Suppressor macrophage treated with lipopolysaccharide for 4 hours (primary cell): ENCODE data around the gene DHCR24.
"Not testable (repeated sequence)": the region's sequence is repeated elsewhere in the genome, so short reads cannot be mapped to it uniquely, and the experiment has no call there.

Experiments
- DNase-seq: peaks from one replicate; pipeline ENCODE4 v3.0.0-alpha.2; 2020

Gene DHCR24, protein sequence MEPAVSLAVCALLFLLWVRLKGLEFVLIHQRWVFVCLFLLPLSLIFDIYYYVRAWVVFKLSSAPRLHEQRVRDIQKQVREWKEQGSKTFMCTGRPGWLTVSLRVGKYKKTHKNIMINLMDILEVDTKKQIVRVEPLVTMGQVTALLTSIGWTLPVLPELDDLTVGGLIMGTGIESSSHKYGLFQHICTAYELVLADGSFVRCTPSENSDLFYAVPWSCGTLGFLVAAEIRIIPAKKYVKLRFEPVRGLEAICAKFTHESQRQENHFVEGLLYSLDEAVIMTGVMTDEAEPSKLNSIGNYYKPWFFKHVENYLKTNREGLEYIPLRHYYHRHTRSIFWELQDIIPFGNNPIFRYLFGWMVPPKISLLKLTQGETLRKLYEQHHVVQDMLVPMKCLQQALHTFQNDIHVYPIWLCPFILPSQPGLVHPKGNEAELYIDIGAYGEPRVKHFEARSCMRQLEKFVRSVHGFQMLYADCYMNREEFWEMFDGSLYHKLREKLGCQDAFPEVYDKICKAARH

DNA sequence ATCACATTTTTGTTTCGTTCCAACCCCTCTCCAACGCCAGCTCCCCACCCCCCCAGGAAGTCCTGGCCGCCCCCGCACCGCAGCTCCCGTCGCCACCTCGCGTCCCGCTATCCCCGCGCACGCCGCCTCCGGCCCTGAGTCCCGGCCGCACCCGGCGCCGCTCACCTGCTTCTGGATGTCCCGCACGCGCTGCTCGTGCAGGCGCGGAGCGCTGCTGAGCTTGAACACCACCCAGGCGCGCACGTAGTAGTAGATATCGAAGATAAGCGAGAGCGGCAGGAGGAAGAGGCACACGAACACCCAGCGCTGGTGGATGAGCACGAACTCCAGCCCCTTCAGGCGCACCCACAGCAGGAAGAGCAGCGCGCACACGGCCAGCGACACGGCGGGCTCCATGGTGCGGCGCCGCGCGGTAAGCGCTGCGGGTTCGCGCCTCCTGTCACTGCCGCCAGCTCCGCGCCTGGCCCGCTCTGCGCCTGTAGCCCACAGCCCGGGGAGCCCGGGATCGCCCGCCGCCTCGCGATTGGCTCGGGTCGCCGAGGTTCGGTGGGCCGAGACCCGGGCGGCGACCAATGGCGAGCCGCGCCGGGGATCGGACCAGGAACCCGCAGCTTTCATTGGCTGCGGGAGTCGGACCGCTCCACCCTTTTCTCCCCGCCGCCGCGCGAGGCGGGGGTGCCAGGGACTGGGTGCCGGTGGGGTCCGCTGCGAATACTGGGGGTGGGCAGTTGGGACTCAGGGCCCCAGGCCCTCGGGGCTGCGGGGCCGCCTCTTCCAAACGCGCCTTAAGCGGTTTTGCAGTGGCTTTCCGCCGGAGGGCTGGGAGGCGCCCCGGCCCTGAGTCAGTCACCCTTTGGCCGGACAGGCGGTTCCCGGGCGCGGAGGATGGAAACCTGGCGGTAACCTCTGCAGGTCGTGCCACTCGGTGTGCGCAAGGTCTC lies at the start of gene DHCR24:
Gene DHCR24 (minus strand): TSS at position 472 of the 941 bp plus-strand sequence. CDS start 76 bp downstream, at position 396.
- peak; percentile 90 for DNase-seq

DNA sequence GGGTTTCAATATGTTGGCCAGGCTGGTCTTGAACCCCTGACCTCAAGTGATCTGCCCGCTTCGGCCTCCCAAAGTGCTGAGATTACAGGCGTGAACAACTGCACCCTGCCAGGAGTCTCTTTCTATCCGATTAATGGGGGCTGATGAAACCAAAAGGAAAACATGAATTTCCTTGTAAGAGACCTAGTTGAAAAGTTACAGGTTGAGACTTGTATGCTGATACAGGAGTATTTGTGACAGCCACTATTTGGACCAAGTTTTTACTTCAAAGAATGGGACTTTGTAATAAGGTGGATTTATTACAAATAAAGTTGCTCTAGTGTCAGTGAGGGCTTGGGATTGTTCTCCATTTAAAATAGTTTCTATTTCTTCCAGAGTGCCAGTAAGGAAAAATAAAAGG lies 49.8 kb upstream of the DHCR24 start:
- DNase-seq = no peak

DNA sequence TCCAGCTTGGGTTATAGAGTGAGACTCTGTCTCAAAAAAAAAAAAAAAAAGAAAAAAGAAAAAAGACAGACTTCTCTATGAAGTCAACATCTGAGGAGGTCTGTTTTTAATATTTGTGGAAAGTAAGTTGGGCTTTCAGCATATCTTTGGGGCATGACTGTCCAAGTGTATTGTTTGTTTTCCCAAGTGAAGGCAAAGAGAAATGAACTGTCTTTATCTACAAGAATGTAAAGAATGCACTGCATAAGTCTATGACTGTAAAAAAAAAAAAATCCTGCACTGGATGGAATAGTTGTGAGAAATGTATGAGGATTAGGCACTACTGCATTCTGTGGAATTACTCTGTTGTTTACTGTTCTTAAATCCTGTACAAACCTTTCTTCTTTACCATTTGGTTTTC lies 47.9 kb upstream of the DHCR24 start:
- no peak for DNase-seq

- DNase-seq = not testable (repeated sequence)
Observed at GRCh38 chr1:54934081-54934480, 47.1 kb upstream of the DHCR24 start.

DNA sequence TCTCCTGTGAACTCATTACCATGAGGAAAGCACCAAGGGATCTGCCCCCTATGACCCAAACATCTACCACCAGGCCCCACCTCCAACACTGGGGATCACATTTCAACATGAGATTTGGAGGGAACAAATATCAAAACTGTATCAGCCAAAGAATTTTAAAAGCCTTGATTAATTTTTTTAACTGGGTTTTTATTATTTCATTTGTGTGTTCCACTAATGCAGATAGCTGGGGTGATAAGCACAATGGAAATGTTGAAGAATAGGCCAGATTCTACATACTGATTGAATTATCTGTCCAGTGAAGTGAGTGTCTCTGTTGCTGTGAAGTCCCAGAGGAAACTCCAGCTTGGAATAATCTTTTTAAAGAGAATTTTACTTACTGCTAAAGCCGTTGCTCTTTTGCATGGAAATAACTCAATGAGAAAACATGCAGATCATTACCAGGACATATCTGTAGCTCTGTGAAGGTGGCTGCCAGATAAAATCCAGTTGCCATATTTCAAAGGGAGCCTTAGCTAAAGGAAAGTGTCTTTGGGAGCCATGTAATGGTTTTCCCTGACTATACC lies 44.4 kb upstream of the DHCR24 start:
- DNase-seq = no peak

DNA sequence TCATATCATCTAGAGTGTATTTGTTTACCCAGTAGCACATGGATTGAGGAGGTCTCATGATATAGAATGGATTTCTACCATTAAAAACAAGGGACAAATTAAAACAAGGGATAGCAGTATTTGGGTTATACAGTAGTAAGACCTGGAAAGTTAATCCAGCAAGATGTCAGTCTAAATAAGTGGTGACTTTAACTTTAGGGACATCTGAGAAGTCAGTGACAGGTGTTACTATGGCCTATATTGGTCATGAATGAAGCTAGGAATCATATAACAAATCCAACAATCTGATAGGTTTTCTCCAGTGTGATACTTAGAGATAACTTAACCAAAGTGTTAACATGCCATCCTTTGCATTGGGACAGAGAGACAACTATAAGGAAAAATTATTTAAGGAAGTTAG lies 42.7 kb upstream of the DHCR24 start:
- DNase-seq = no peak

GRCh38 chr1:54928327-54928726 lies 41.3 kb upstream of the DHCR24 start:
- DNase-seq = no peak

DNA sequence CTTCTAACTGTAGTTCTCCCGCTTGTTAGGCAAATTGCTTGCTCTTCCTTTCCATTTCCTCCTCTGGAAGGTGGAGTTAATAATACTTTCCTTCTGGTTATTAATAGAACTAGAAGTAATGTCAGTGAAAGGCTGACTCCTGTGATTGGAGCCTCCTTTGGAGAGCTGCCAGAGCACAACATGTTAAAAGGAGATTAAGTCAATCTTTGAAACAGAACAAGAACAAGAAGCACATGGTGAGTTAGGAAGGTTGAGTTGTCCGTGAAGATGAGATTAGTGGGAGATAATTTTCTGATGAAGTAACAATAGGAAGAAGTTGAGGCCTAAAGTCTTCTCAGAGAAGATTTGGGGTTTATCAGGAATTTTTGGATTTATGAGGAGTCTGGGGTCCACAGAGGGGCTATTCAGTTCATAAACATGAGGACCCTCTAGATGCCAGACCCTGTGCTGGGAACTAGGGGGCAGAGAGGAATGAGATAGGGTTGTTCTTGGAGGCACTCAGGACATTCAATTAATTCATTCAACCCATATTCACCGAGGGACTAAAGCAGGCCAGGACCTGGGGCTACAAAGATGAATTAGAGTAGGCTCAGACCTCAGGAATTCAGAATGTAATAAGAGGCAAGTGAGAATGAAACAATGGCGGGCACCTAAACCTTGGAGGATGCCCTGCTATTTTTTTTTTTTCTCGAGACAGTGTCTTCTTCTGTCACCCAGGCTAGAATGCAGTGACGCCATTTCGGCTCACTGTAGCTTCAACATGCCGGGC lies 40.7 kb upstream of the DHCR24 start:
- no peak for DNase-seq

- no peak for DNase-seq
Observed at GRCh38 chr1:54926970-54927369, 40.0 kb upstream of the DHCR24 start.

DNA sequence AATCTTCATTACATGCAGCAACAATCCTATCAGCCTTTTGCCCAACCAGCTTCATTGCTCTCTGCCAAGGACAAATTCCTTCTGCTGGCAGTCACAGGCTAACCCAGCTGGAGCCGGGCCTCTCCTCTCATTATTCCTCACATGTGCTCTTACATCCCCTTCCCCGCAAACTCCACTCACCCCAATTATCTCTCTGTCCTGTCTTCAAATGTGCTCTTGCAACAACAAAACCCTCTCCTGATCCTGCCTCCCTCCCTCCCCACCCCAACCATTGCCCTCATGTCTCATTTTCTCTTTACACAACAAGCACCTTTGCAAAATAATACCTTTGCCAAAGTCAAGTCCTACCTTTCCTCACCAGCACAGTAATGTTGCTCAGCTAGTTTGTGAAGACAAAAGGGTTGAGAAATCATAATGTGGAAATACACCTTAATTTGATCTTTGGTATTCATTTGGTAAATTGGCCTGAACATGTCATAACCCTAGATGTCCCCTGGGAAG lies 36.0 kb upstream of the DHCR24 start:
- no peak for DNase-seq

GRCh38 chr1:54922040-54922761 lies 35.2 kb upstream of the DHCR24 start:
- no peak for DNase-seq

GRCh38 chr1:54919367-54920359 lies 32.7 kb upstream of the DHCR24 start:
- no peak for DNase-seq

GRCh38 chr1:54911076-54911475 lies 24.1 kb upstream of the DHCR24 start:
- not testable (repeated sequence) for DNase-seq

GRCh38 chr1:54906586-54906985 lies 19.6 kb upstream of the DHCR24 start:
- DNase-seq = no peak

GRCh38 chr1:54904476-54905048 lies 17.6 kb upstream of the DHCR24 start:
- no peak for DNase-seq

DNA sequence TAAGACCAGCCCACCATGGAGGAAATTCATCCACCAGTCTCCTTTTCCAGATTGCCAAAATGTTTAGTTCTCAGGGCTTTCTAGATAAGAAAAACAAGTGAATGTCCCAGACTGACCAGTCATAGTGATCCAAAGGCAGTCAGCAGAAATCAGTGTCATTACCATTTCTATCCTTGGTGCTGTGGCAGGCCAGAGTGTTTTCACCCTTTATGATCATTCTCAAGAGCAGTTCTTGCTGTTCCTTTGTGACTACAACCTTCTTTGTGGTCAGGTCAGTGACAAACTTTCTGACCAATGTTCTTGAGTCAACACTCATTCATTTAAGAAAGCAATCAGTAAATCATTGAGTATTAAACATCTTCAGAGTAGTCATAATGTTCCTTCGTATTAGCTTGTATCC lies 7.3 kb upstream of the DHCR24 start:
- no peak for DNase-seq

DNA sequence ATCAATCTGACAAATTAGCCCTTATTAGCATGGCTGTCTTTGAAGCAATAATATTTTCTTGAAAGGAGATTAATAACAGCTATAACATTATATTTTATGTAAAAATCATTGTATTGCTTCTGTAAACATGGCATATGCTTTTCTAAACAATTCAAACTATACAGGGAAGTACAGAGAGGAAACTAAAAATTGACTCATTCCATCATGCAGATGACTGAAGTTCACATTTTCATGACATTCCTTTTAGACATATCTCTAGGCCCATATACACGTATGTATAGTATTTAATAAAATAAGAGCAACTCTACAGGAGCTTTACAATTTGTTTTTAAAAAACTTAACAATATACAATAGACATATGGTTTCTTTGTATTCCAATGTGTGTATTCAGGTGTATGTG lies 5.6 kb upstream of the DHCR24 start:
- peak; percentile 11 for DNase-seq

GRCh38 chr1:54889132-54889725 lies 2.2 kb upstream of the DHCR24 start:
- no peak for DNase-seq

DNA sequence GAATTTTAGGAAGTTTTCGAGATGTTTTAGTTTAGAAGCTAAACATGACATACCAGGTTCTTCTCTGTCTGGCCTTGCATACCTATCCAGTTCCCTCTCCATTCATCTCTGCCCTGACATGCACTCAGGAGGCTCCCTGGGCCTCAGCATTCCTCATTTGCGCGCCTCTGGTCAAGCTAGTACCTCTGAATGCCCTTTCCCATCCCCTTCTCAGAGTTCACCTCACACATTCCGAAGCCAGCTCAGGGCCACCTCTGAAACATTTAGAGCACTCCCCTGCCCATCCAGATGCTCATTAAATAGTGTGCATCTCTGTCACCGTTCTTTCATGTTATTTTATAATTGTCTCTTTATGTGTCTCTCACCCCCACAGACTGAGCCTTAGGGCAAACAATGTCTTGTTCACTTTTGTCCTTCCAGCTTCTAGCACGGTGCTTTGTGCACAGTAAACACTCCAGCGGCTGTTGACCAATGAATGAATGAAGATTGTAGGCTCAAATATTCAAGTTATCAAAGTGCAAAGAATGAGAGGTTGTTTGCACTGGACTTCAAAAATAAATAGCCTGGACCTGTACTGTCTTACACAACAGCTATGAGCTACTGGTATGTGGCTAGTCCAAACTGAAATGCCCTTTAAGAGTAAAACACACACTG lies 1.2 kb upstream of the DHCR24 start:
- DNase-seq = no peak
